Left hindlimb (tissue), 1 donor: Measurements from ENCODE around the gene MSX1.

Experiments used
- DNase-seq: peaks from one replicate; pipeline ENCODE4 v3.0.0-alpha.2; 2018

The MSX1 gene

DNA sequence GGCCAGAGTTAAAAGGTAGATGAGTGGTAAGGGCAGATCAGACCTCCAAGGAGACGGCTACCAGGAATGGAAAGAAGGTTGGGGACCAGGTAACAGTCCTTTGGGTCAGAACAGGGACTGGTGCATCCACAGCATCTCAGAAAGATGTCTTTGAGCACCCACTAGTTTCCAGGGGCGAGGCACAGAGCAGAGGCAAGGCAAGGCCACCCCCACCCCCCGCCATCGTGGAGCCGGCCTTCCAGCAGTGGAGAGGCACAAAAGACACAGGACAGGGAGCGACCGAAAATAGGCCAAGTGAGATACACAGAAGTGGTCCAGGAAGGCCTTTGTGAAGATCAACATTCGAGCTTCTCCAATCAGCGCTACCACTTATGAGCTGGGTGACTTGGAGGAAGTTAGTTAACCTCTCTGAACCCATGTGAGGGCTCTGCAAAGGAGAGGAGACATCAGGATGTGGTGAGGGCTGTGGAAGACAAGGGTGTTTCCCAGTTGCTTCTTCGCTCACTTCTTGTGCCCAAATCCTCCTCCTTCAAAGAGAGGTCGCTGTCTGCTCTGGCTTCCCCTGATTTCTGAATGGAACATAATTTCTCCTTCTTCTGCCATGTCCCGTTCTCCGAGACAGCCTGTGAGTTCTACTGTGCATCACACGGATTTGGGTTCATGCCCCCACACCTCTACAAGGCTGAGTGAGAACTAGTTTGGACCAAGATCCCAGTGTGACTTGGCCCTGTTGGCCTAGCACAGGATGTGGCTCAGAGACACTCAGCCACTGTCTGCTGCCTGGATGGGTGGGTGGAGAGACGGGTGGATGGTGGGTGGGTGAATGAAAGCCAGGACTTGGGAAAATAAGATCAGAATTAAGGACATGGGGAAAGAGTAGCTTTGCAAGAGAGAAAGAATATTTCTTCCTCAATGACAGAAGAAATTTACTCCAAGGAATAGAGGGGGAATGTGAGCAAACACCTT lies 16.7 kb upstream of the MSX1 start:
- no peak for DNase-seq

DNA sequence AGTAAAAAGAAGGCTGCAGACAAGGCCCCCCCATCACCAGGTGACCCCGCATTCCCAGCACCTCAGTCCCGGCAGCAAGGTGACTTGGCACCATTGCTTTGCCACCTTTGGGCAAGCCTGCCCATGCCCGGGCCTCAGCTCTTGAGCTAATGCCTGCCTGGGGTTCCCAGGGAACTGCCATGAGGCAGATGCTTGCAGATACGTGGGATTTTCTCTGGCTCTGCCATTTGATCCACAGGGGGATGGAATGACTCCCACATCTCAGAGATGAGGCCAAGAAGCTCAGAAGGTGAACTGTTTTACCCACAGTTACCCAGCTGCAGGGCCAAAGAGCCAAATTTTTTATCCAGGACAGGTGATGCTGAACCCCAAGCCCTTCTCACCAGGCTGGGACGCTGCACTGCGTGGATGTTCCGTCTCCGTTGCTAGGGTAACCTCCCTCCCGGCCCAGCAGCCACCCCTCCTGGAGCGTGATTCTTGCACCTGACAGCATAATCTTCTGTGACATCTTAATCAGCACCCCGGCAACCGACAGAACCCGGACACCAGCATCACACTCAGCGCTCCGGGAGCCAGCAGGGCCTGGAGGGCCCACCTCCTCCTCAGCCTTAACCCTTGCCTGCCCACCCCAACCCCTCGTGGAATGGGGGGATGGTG lies 15.7 kb upstream of the MSX1 start:
- DNase-seq, result no peak

DNA sequence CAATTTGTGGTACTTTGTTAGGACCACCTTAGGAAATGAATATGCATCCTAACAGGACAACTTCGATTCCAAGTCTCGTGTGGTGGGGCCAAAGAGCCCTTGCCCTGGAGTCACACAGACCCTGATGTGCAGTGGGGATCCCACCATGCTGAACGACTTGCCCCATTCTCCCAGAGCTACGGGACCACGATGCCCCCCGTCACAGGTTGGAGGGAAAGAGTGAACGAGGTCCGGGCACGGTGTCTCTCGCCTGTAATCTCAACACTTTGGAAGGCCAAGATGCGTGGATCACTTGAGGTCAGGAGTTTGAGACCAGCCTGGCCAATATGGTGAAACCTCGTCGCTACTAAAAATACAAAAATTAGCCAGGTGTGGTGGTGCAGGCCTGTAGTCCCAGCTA lies 14.4 kb upstream of the MSX1 start:
- no peak for DNase-seq

DNA sequence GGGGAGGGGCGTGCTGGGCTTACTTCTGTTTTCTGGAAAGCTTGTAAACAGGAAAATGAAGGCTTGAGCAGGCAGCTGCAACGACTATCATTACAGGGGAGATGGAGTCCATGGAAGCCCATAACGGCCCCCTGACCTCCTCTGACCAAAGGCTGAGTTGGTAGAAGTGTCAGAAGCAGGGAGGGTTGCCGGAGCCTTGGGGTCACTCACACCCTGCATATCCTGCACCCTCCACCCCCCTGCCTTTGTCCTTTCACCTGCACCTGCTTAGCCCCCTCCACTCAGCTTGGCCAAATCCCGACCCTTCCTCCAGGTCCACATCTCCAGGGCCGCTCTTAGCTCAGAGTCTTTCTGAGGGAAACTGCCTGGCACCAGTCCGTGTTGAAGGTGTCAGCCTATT lies 12.5 kb upstream of the MSX1 start:
- no peak for DNase-seq

DNA sequence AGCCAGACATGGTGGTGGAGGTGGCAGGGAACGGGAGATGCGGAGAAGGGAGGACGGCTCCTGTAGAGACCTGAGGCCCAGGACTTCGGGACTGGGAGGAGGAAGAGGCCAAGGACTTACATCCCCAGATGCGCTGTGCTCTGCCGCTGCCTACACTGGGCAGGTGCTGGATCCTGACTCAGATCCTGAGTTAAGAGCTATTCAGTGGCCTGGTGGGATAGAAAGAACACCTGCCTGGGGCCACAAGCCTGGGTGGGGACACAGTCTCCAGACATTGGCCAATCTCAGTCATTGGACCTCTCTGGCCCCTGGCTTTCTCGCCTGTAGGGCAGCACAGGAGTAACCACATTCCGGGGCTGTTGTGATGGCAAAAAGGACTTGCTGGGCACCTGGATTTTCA lies 10.9 kb upstream of the MSX1 start:
- DNase-seq, result no peak

DNA sequence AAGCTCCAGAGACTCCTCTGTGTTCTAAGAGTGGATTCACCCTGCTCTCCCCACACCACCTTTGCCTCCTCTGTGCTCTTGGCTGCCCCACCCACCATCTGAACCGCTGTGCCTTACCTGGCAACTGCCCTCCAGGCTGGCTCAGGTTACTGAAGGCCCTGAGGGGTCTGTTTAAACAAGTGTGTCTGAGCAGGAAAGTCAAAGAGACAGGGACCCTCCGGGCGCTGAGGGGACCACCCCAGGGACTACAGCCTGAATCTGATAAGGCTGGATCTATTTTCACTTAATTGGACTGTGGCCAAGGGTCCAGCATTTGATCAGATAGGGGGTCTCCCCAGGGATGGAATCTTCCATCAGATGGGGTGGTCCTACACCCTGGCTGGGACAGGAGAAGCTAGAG lies 10.4 kb upstream of the MSX1 start:
- no peak for DNase-seq

DNA sequence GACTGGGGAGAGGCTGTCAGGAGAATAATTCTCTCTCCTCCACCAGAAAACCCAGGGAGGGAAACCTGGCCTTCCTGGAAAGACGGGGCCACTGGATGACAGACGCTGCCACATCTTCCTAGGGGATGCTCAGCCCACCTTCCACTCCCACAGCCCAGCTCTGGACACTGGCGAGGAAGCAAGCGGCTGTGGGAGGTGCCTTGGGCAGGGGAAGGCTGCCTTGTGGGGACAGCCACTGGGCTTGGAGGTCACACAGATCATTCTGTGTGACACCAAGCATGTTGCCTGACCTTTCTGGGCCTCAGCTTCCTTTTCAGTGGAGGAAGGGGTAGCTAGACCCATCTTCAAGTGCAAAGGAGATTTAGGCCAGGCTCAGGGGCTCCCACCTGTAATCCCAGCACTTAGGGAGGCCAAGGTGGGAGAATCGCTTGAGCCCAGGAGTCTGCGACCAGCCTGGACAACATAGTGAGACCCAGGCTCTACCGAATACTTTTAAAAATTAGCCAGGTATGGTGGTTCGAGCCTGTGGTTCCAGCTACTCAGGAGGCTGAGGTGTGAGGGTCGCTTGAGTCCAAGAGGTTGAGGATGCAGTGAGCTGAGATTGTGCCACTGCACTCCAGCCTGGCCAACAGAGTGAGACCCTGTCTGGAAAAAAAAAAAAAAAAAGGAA lies 9.8 kb upstream of the MSX1 start:
- no peak for DNase-seq

DNA sequence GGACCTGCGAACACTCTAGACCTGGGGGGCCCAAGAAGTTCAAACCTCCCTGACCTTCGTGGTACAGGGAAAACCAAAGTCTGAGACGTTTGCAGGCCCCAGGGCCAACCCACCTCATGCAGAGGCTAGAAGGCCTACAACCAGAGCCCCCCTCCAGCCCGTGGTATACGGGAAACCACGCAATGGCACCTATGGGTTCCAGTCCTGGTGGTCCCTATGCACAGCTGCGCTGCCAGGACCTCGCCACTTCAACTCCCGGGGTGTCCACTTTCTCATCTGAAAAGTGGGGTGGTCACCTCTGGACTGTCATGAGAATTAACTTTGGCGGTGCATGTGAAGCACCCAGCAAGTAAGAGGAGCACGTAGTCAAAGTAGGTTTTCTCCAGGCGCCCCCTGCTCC lies 8.4 kb upstream of the MSX1 start:
- no peak for DNase-seq

DNA sequence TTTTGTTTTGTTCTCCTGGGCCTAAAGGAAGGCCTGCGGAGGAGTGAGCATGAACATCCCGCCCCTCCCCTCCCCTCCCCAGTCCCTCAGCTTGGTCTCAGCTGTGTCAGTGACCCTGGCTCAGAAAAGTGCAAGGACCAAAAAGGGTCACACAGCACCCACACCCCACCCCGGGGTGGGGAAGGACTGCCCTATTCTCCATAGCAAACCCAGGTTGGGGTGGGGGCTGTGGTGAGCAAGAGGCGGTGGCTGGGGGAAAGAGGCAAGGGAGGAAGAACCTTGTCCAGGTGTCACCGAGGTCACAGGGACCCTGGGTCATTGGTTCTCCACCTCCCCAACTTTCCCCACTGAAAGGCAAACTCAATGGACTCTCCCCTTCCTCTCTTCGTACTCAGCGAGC lies 7.6 kb upstream of the MSX1 start:
- no peak for DNase-seq

DNA sequence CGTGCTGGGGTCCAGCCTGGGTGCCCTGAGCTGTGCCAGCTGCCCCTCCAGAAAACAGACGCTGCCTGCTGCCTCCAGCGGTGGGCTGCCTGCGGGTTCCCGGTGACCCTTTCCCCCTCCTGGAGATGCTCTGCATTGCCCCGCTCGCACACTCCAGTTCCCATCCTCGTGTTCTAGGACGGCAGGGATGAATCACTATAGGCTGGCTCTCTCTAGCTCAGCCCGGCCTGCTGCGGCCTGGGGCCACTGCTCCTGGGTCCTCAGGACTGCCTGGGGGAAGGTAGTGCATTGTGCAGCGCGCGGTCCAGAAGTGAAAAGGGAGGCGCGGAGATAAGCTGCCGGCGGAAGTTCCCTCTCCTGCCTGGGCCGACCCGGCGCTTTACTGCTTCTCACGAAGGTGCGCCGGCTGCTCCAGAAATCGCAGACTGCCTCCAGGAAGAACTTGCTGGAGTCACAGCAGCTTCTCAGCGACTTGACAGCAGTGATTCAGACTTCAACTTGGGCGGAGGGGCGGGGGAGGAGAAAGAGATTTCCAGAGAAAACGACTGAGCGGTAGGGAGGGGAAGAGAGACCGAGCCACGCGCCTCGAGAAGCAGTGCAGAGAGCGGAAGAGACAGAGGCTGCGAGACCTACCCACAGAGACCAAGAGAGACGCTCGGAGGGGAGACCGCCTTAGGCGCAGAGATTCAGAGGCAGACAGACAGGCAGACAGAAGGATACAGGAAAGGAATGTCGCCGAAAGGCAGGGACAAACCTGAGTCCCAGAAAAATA lies 6.7 kb upstream of the MSX1 start:
- no peak for DNase-seq

DNA sequence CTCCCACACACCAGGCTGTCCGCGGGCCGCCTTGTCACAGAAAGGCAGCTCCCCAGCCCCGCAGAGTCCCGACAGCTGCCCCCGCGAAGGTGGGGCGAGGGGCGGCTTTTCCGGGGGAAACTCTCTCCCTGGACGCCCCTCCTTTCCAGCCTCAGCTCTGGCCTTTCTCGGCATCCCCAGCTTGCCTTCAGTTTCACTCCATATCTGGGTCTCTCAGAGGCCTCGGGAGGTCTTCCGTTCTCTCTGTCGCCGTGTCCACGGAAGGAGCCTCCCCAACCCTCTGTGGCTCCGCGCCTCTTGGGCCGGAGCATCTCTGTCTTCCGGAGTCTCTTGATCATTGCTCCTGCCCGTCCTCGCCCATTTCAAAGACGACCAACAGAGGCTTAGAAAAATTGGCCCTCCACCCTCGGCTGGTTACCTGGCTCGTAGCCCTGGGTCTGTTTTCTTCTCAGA lies 6.1 kb upstream of the MSX1 start:
- no peak for DNase-seq

DNA sequence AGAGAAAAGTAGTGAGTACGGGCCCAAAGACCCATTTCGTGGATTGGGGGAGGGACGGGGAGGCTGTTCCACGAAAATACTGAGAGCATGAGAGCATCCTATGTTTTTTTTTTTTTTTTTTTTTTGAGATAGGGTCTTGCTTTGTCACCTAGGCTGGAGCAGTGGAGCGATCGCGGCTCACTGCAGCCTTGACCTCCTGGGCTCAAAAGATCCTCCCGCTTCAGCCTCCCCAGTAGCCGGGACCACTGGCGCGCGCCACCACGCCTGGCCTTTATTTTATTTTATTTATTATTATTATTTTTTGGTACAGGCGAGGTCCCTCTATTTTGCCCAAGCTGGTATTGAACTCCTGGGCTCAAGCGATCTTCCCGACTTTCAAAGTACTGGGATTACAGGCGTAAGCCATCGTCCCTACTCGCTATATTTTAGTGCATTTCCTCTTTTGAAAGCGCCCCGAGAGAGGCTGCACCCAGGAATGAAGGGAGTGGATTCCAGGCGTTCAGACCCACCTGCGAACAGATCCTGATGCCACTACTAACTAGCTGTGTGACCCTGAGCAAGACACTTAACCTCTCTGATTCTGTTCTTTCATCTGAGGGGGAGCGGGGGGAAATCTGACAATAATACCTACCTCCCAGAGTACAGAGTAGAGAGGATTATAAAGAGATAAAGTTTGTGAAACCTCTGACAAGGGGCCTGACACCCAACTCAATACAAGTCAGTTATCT lies 5.4 kb upstream of the MSX1 start:
- DNase-seq, result no peak

DNA sequence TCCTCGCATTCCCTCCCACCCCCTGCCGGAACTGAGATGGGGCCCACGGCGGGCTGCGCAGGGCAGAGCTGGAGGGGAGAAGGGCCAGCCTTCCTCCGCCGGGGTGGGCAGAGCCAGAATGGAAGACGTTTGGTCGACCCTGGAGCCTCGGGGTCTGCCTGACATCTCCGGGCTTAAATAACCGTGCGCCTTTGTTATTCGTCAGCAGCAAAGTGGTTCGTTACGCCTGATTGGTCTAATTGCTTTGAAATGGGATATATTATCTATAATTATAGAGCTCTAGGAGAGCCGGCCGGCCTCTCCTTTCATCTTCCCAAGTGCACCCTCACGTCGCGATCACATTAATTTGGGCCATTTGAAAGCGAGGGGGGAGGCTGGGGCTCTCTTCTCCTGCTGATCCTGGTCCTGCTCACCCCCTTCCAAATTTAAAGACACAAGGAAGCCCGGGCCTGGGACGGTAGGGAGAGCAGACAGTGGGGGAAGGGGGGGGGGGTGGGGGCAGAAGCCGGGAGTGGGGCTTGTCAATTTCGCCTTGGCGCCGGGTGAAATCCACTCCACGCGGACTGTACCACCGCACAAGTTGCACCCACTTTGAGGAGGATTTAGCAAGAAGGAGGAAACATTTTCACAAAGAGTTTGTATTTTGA lies 4.7 kb upstream of the MSX1 start:
- DNase-seq, result no peak

DNA sequence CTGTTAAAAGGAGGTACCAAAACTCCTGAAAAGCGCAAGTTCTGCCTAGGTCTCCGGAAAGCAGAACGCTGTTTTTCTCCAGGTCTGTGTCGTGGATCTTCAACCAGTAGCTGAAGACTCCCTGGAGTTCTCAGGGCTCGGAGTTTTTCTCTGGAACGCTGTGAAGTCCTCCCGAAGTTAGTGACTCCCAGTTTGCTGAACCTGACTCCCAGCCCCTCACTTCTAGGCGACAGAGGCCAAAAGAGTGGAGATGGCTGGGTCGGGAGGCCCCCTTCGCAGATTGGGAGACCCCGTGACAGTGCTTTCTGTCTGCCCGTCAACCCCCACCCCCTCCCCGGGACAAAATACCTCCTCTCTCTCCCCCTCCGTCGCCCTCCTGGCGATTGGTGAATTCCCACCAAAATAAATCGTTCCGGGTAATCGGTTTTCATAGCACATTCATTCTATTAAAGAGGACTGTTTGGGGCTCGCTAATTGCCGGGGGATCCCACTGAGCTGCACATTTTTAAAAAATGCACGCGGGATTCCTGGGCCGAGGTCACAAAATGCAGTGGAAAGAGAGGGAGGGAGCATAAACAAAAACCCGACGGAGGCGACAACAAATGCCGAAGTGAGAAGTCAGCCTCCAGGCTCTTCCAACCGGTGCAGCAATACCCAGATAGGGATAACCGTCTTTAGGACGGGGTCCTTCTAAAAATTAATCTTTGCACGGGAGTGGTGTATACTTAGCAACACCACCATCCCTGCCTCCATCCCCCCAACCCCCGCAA lies 4.0 kb upstream of the MSX1 start:
- no peak for DNase-seq

DNA sequence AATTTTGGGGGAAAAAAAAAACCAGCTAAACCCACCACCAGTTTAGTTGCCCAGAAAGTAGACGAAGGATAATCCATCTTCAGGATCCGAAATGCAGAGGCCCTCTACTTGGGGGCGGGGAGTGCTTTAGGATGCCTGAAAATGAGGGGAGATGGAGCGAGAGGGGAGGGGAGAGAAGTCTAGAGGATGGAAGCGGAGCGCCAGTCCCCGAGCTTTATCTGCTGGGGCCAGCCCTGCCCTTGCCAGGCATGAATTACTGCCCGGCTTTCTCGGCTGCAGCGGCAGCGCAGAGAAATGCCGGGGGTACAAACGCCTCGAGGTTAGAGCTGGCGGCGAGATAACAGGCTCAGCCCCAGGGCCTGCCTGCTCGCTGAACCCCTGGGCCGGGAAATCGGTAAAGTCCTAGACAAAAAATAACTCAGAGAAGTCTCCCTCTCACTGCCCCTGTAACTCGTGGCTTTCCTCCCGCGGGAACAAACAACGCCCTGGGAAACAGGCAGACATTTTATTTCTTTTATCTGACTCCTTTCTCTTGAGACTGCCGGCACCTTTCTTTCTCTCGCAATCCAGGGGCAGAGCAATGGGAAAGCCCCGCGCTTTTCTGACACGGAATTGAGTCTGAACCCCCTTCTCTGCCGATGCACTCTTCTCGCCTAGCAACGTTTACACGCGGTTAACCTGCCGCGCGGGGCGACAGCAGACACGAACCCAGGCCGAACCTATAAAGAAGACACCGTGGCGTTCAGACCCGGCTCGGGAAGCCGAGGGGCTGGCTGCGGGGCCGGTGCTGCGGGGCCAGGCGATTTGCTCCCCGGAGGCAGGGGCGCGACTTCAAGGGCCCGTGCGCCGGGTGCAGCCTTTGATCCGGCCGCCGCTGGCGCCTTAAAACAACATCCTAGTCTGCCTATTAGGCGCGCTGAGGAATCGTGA lies 3.1 kb upstream of the MSX1 start:
- DNase-seq, result no peak

DNA sequence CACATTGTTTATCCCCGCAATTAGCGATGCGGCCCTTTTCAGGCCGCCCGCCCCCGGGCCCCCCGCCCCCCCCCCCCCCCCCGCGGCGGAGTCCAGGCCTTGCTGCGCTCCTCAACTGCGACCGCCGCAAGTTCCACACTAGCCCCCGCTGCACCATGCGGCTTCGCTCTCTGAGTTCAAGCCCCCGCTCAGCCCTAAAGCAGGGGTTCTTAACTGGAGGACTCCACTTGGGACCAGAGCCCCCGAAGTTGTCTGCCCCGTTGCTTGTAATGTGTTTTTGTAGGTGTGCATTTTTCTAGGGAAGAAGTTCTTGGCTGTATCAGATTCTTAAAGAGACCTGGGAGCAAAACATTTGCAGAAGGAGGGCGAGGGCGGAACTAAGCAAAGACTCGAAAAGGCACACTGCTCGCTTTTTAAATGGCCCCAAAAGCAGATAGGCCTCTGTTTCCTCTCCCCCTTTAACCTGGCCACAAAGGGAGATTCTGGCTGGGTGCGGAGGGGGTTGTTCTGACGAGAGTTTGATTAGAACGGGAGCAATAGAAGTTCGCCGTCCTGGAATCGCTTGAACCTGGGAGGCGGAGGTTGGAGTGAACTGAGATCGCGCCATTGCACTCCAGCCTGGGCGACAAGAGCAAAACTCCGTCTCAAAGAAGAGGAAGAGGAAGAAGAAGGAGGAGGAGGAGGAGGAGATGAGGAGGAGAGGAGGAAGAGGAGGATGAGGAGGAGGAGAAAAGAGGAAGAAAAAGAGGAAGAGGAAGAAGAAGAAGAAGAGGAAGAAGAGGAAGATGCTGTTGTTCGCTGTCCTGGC lies 2.3 kb upstream of the MSX1 start:
- DNase-seq, result no peak

DNA sequence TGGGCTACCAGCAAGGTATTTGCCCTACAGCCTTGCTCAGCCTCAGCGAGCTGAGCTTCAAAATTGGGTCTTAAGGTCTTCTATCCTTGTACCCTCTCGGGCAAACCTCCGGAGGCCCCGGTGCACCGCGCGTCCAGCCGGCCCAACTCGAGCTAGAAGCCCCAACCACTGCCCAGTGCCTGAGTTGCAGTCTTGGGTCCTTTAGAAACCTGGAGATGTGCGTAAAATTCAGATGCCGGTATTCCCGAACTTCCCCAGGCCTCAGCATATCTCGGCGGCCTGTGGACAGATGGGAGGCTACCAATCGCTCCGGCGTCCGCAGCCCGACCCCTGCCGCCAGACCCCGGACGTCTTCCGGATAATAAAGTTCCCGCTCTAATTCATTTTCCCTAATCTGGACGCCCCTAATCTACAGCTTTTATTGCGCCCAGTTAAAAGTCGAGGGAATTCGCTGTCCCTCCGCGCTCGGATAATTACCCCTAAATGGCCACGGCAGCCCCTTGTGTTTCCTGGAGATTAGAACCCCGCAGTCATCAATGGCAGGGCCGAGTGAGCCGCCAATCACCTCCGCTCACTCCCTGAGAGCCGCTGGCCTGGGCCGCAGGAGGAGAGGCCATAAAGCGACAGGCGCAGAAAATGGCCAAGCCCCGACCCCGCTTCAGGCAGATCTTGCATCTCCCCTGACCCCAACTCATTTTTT lies 1.5 kb upstream of the MSX1 start:
- DNase-seq, result no peak
